ENCODE results near the gene LMO2.
"Not testable (repeated sequence)": the region's sequence is repeated elsewhere in the genome, so short reads cannot be mapped to it uniquely, and the experiment has no call there.

The LMO2 gene

DNA sequence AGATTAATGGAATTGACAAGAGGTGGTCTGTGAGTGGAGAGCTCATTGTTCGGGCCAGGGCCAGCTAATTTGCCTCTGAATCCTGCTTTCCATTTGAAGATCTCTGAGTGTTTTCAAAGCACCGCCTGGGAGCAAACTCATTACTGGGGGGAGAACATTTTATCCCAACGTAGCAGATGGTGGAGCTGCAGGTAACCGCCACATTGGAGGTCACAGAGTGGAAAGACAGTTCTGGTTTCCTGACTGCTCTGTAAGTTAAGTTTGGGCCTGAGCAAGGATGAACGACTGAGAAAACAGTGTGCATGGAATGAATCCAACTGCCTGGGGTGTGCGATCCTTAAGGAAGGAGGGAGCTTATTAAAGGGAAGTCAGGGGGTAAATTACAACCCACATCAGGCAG lies 30.5 kb downstream of the LMO2 start:
- no peak for DNase-seq (ENCODE audit: low read depth)

DNA sequence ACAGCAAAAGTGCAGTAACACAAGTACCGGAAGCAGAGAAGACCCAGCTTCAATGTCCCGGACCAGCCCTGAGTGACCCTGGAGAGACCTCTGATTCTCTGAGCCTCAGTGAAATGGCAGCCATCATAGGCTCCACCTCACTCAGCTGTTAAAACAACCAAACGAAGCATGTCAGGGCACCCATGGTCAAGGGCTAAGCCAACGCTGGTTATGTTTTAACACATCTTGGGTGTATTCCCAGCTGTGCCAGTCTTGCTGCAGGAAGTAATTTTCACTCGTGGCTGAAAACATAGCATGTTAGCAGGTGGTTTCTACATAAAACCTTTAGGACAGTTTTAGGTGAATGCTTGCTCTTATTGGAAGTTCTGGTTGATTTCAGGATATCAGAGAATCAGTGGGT lies 30.9 kb downstream of the LMO2 start:
- no peak for DNase-seq (ENCODE audit: low read depth)

DNA sequence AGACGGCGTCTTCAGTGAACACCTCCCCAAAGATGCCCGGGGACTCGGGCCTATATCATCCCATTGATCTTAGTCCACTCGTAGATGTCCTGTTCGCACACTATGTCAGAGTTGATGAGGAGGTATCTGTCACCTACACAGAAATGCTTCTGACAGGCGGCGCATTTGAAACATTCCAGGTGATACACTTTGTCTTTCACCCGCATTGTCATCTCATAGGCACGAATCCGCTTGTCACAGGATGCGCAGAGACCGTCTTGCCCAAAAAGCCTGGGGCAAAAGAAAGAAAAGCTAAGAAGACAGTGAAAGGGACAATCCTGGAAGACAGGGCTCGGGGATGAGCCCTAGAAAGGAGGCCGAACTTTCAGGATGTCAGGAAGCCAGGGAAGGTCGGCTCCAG lies 32.6 kb downstream of the LMO2 start:
- no peak for DNase-seq (ENCODE audit: low read depth)

DNA sequence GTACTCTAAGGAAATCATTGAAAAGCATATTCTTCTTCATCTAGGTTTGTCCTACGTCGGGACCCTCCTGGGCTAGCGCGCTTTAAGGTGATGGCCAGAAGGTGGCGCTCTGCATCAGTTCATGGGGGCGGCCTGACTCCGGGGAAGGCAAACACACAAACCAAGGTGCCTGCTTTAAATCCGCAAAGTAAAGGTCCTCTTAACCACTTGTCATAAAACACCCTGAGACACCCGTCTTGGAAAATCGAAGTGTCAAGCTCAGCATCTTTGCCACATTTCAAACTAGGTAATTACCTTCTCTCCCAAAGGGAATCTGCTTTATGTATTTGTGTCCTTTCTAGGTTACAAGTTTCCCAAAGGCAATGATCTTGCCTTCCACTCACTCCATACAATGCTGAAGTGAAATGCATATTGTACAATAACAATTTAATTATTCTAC lies 33.9 kb downstream of the LMO2 start:
- DNase-seq (ENCODE audit: low read depth): peak; percentile 64

DNA sequence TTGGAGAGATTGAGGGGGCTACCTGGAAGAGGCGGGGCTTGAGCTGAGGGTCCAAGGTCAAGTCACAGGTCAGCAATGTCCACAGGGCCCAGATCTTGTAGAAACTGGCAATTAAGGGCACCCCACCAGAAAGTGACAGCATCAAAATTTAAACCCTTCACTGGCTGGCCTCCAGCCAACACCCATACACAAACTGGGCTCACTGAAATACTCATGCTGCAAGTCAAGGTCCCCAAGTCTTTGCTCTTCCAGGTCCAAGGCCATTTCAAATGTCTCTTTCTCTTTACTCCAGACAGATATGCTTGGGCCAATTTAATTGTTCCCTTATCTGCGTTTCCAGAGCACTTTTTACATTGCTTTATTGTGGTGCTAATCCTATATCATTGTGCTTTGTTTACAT lies 36.4 kb downstream of the LMO2 start:
- no peak for DNase-seq (ENCODE audit: low read depth)

DNA sequence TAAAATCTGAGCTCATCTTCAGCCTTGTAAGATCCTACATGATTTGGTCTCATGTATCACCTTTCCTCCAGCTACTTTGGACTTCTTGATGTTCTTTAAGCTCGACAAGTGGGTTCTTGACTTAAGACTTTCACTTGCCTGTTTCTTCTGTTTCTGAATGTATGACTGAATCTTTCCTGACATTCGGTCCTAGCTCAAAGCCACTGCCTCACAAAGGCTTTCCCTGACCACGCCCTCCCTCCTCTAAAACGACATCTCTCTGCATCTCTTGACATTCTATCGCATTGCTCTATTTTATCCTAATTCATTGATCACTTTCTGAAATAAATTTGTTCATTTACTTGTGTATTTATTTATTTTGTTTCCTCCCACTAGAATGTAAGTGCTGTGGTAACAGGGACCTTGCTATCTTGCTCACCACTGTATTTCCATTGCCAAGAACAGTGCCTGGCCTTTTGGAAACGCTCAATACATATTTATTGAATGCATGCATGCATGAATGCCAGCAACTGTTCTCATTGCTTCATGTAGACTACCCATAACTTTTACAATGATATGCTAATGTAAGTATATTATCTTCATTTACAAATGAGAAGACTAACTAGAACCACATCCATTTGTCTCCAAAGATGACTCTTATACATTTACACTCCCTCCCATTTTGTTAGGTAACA lies 43.0 kb downstream of the LMO2 start:
- no peak for DNase-seq (ENCODE audit: low read depth)

DNA sequence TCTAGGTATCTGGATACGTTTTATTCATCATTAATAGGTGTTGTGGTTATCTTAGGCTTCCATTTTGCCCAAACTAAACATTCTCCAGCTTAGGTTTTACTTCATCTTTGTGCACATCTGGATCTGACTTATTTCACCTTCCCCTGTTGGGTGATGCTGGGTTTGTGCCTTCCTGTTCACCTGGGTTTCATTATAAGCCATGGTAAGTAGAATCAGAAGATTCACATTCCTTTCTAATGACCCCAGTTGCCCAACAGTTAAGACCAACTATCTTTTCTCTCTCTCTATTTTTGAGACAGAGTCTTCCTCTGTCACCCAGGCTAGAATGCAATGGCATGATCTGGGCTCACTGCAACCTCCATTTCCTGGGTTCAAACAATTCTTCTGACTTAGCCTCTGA lies 44.6 kb downstream of the LMO2 start:
- no peak for DNase-seq (ENCODE audit: low read depth)

DNA sequence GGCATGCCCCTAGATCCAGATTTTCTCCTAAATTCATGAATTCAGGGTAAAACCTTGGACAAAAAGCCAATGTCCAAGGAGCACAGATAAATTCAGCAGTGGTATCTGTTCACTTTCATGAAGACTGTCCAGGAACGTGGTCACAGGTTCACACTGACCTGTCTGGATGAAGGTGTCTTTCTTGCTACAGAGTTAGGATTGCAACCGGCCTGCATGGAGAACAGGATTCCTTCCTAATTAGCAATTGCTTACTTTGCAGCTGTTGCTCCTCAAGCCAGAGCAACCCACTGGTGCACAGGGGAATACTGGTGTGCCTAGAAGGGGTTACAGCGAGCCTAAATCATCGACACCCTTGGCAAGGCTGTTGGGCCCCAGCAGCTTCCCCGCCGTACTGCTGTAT lies 47.6 kb downstream of the LMO2 start:
- DNase-seq (ENCODE audit: low read depth): no peak

DNA sequence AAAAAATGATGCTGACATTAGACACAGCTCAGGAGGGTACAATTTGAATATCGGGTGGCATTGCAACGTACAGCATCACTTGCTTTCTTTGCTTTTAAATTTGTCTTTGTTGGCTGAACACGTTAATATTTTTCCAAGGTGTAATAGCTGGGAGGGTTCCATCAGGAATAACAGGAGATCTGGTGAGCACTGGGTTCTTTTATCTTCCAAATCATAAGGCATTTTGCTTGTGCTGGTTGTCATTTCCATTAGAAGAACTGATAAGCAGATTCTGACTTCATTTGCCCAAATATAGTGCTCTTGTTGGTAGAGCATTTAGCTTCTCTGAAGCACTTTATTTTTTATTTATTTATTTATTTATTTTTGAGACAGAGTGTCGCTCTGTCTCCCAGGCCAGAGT lies 48.9 kb downstream of the LMO2 start:
- DNase-seq (ENCODE audit: low read depth): no peak

DNA sequence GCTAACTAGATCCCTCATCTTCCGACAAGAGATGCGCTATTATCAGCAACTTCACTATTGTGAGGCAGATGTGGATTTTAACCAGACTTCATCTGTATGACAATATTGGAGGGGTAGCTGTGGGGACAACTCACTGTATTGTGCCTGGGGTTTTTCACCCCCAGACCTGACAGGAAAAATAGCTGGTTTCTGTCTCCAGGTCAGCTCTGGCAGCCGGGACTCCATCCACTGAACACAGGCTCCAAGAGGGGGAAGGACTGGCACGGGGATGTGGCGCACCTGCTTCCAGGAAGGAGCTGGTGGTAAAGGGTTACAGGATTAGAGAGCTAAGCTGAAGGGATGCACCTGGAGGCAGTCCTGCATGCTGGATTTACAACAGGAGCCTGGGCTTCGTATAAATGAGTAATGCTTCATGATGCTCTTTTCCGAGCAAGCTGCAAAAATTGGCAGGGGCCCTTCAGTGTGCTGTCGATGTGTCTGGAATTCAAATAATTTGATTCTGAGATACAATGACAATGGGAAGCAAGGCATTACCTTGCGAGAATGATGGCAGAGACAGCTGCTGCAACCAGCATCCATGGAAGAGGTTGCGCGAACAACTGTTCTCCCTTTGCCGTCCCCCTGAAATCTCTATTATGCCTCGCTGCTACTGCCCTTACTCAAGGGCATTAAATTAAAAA lies 49.5 kb downstream of the LMO2 start:
- DNase-seq (ENCODE audit: low read depth): no peak

DNA sequence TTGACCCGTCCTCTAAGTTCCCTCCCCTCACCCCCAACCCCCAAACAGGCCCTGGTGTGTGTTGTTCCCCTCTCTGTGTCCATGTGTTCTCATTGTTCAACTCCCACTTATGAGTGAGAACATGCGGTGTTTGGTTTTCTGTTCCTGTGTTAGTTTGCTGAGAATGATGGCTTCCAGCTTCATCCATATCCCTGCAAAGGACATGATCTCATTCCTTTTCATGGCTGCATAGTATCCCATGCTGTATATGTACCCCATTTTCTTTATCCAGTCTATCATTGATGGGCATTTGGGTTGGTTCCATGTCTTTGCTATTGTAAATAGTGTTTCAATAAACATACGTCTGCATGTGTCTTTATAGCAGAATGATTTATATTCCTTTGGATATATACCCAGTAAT lies 53.6 kb downstream of the LMO2 start:
- DNase-seq (ENCODE audit: low read depth): not testable (repeated sequence)

DNA sequence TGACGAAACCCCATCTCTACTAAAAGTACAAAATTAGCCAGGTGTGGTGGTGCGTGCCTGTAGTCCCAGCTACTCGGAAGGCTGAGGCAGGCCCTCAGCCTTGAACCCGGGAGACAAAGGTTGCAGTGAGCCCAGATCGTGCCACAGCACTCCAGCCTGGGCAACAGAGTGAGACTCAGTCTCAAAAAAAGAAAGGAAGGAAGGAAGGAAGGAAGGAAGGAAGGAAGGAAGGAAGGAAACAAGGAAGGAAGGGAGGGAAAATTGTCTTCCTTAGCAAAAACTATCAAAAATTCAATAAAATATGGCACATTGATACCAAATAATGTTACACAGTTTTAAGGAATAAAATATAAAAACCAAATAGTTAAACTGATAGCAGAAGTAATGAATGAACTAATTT lies 54.5 kb downstream of the LMO2 start:
- DNase-seq (ENCODE audit: low read depth): not testable (repeated sequence)

DNA sequence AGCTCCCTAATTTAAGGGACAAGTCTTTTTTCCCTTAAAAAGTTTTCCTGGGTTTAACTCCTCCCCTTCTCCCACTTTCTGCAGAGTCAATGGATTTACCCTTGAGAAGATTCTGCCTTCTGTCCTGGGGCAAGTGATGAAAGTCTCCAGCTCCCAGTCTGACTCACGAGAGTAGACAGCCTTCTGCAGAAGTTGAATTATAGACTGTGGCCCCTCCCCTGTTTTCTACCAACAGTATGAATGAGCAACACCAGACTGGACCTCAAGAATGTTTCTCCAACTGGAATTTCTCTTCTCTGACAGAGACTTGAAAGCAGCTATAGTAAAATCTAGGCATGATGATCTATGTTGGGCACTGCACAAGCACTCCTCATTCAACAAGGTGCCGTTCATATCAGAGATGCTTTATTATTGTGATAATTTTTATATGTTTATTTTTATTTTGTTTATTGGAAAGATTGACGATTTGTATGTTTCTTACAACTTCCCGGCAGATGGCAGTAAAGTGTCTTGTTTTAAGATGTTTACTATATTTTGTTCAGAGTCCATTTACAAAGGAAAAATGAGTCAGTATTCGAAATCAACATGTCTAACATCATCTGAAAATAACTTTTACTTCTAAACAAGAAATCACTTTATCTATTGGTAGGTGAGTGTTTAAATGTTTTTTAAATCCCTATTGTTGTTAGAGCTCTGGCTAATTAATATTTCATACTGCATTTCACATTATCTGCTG lies 56.6 kb downstream of the LMO2 start:
- no peak for DNase-seq (ENCODE audit: low read depth)

DNA sequence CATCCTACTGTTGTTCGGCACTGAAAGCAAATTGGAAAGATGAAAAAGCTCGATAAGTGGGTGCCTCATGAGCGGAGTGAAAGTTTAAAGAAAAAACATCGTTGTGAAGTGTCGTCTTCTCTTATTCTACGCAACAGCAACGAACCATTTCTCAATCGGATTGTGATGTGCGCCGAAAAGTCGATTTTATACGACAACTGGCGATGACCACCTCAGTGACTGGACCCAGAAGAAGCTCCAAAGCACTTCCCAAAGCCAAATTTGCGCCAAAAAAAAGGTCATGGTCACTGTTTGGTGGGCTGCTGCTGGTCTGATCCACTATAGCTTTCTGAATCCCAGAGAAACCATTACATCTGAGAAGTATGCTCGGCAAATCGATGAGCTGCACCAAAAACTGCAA lies 59.2 kb downstream of the LMO2 start:
- no peak for DNase-seq (ENCODE audit: low read depth)

DNA sequence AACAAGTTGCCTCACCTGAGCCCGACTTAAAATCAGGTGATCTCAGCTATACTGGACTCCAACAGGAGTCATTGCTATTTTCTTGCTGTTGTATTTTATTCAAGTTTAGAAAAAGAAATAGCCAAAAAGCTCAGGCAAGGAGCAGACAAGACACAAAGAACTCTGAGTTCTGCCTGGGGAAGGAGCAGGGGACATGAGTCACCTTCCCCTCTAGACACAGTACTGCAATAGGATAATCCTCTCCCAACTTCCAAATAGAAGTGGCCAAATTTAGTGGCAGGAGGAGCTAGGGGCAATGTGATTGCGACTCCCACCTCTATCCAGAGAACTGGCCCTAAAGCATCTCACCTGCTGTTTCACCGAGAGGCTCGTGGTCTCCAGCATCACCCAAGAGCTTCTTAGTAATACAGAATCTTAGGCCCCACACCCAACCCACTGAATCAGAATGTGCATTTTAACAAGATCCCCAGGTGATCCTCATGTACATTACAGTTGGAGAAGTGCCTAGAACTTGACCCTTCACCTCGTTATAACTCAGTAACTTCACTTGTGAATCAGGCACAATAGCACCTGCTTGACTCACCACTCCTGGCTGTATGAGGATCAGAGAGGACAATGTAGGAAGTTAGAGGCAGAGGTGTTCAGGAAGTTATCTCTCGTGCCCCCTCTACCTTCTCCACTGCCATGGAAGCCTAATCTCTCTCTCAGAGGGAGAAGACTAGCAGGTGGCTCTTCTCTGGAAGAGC lies 60.8 kb downstream of the LMO2 start:
- no peak for DNase-seq (ENCODE audit: low read depth)

DNA sequence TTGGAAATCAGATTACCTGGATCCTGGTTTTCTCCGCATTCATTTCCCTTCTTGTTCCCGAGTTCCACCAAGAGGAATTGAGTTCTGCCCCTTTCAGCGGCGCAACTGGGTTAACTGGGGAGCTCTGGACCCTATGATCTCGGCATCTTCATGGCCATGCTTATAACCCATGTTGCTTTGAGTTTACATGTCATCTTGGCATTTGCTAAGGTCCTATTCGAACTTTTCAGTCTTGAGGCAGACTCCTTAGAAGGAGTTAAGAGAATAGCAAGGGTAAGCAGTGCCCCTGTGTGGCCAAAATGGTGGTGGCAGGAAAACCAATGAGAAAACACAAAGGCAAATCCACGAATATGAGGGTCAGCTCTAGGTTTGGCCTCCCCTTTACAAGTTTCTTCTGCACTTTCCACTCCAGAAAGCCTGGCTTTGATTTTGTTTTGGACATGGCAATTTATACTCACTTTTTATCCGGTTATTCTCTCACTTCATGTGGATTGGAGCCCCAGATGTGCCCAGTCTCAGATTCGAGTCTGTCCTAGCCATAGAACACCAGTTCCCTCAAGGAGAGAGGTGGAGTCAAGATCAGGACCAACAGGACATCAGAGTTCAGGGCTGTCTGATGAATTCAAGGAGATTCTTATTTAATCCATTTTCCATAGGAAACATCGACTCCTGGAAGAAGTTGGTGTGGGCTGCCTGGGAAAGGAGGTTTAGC lies 62.3 kb downstream of the LMO2 start:
- peak; percentile 42 for DNase-seq (ENCODE audit: low read depth)

DNA sequence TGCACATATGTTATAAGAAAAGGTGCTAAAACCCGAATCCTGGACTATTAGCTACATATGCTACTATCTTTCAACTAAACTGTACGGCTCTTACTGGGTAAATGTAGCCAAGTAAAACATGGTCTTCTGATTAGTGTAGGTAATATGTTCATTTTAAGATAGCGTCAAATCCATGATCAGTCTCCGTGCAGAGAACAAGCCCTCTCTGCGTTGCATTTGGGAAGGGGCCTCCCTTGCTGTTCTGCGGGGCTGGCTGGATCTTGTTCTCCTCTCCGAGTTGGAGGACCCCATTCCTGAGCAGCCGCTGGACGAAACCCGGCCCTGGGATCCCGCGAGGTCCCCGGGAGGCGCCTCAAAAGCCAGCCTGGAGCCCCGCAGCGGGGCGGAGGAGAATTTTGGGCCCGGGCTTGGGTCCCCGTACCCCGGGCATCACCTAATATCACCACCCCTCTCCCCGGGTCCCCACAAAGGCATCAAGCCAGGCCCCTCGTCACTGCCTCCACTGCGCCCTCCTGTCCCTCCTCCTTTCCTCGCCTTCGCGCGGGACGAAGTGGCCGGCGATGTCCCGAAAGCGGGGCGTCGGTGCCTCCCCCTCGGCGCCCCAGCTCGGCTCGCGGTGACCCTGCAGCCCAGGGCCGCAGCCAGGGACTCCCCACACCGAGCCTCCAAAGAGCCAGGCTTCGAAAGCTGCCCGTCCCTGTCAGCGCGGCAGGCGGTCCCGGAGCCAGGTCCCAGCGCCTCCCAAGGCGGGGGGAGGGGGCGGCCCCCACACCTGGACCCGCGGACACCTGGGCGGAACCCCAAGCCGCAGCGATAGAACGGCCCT lies 63.1 kb downstream of the LMO2 start:
- no peak for DNase-seq (ENCODE audit: low read depth)

DNA sequence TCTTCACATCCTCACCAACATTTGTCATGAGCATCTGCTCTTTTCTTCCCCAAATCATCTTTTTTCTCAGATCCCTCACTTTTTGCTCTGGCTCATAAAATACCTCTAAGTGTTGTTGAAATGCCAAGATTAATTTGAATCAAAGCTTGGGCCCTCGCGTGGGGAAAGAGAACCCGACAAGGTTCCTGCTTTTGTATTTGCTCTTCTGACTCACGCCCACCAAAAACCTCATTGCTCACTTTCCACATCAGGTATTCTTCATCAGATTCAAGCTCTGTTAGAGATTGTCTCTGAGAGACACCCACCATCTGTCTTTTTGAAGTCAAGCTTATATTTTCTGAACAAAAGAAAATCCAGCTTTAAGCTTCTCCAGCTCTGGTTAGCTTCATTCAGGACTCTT lies 64.7 kb downstream of the LMO2 start:
- no peak for DNase-seq (ENCODE audit: low read depth)

DNA sequence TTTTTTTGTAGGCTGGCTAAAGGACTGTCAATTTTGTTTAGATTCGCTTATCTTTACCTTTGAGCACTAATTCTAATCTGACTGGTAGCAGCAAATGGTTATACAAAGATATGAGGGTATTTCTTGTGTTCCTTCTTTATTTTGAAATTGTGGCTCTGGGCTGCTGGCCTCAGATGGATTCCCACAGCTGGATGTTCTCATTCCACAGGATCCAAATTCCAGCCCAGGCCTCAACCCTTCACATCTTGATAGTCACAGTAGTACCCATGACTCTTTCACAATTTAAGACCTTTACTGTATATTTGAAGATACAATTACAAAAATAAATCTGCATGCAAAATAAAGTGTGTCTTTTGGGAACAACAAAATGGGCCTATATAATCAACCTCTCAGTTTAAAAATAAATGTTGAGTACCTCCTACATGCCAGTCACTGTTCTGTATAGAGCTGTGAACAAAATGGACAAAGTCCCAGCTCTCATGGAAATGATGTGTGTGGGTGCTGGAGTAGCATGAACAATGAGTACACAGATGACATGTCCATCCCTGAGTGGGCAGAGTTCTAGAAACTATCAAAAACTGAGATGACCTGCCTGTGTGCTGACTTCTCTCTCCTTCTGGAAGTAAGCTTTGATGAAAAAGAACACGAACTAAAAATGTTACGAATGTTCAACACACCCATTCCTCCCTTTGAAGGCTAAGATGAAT lies 65.9 kb downstream of the LMO2 start:
- no peak for DNase-seq (ENCODE audit: low read depth)

DNA sequence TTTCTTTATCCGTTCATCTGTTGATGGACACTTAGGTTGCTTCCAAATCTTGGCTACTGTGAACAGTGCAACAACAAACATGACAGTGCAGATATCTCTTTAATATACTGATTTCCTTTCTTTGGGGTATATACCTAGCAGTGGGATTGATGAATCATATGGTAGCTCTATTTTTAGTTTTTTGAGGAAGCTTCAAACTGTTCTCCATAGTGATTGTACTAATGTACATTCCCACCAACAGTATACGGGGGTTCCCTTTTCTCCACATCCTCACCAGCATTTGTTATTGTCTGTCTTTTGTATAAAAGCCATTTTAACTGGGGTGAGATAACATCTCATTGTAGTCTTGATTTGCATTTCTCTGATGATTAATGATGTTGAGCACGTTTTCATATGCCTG lies 68.9 kb downstream of the LMO2 start:
- DNase-seq (ENCODE audit: low read depth): not testable (repeated sequence)
